Liver (tissue), 9 donors: ENCODE results near the gene TLR10. TPM values are rescaled to one million over a fixed set of nuclear protein-coding genes. Genes with fewer than 3 reads are reported as not detected.

Source experiments
- DNase-seq: peaks from one replicate; pipeline ENCODE4 v3.0.0-alpha.2; 2017; ENCODE audit warnings: low spot score
- H3K27ac ChIP-seq, 2 donors: one replicate each; pipeline ENCODE4 v1.7.0; 2013; ENCODE audit warnings: inconsistent platforms in 2 of 2, low read length in 2 of 2, control low read depth in 1 of 2, low read depth in 1 of 2, mild to moderate bottlenecking in 1 of 2
- H3K27me3 ChIP-seq, 4 donors: one replicate each; pipeline versions ENCODE4 v1.6.1 to v1.7.0; 2013; ENCODE audit warnings: low read length in 3 of 4, inconsistent platforms in 1 of 4, mild to moderate bottlenecking in 1 of 4, moderate library complexity in 1 of 4; ENCODE audit not compliant: control insufficient read depth in 4 of 4, insufficient read depth in 4 of 4
- H3K36me3 ChIP-seq, 4 donors: one replicate each; pipeline versions ENCODE4 v1.6.1 to v1.7.0; 2013; ENCODE audit warnings: low read length in 3 of 4, mild to moderate bottlenecking in 3 of 4, low read depth in 1 of 4, moderate library complexity in 1 of 4; ENCODE audit not compliant: control insufficient read depth in 4 of 4, insufficient read depth in 3 of 4
- H3K4me1 ChIP-seq, 4 donors: one replicate each; pipeline versions ENCODE4 v1.6.1 to v1.7.0; 2013; ENCODE audit warnings: low read length in 3 of 4, mild to moderate bottlenecking in 3 of 4, moderate library complexity in 1 of 4; ENCODE audit not compliant: control insufficient read depth in 4 of 4, insufficient read depth in 4 of 4
- H3K4me3 ChIP-seq, 3 donors: one replicate each; pipeline versions ENCODE4 v1.6.1 to v1.7.0; 2013; ENCODE audit warnings: low read length in 3 of 3, control low read depth in 1 of 3, low read depth in 1 of 3, mild to moderate bottlenecking in 1 of 3
- H3K9ac ChIP-seq, 2 donors: one replicate each; pipeline ENCODE4 v1.7.0; 2013; ENCODE audit warnings: low read length in 2 of 2, mild to moderate bottlenecking in 2 of 2, moderate library complexity in 2 of 2, control low read depth in 1 of 2, low read depth in 1 of 2
- H3K9me3 ChIP-seq, 4 donors: one replicate each; pipeline versions ENCODE4 v1.6.1 to v1.7.0; 2013; ENCODE audit warnings: low read length in 3 of 4; ENCODE audit not compliant: control insufficient read depth in 4 of 4
- EGR1 ChIP-seq, 2 donors: IDR thresholded peaks; 2 replicates each; pipeline ENCODE4 v1.6.1; 2016 to 2018; ENCODE audit warnings: antibody characterized with exemption in 2 of 2, low read depth in 2 of 2
- FOXA1 ChIP-seq: IDR thresholded peaks from 2 replicates; pipeline ENCODE4 v1.6.1; 2016; ENCODE audit warnings: antibody characterized with exemption
- FOXA2 ChIP-seq: IDR thresholded peaks from 2 replicates; pipeline ENCODE4 v1.6.1; 2016; ENCODE audit warnings: antibody characterized with exemption
- GABPA ChIP-seq, 2 donors: IDR thresholded peaks in 1 of 2; conservative IDR thresholded peaks in 1 of 2; 2 replicates each; pipeline ENCODE4 v1.6.1; 2016; ENCODE audit warnings: antibody characterized with exemption in 2 of 2, mild to moderate bottlenecking in 1 of 2, moderate library complexity in 1 of 2
- HNF4A ChIP-seq, 2 donors: conservative IDR thresholded peaks; 2 replicates each; pipeline ENCODE4 v1.6.1; 2016; ENCODE audit warnings: antibody characterized with exemption in 2 of 2, mild to moderate bottlenecking in 2 of 2
- HNF4G ChIP-seq: IDR thresholded peaks from 2 replicates; pipeline ENCODE4 v1.6.1; 2016; ENCODE audit warnings: antibody characterized with exemption
- JUND ChIP-seq, 2 donors: IDR thresholded peaks; 2 replicates each; pipeline ENCODE4 v1.6.1; 2016; ENCODE audit warnings: antibody characterized with exemption in 2 of 2
- NR2F2 ChIP-seq: IDR thresholded peaks from 2 replicates; pipeline ENCODE4 v1.6.1; 2016; ENCODE audit warnings: antibody characterized with exemption
- RAD21 ChIP-seq, 2 donors: IDR thresholded peaks; 2 replicates each; pipeline ENCODE4 v1.6.1; 2016; ENCODE audit warnings: antibody characterized with exemption in 2 of 2, mild to moderate bottlenecking in 2 of 2
- RXRA ChIP-seq, 2 donors: IDR thresholded peaks; 2 replicates each; pipeline ENCODE4 v1.6.1; 2017 to 2018; ENCODE audit warnings: antibody characterized with exemption in 2 of 2, mild to moderate bottlenecking in 1 of 2
- SP1 ChIP-seq: IDR thresholded peaks from 2 replicates; pipeline ENCODE4 v1.6.1; 2018; ENCODE audit warnings: antibody characterized with exemption, mild to moderate bottlenecking
- TAF1 ChIP-seq: conservative IDR thresholded peaks from 2 replicates; pipeline ENCODE4 v1.6.1; 2016; ENCODE audit warnings: antibody characterized with exemption, mild to moderate bottlenecking
- YY1 ChIP-seq: IDR thresholded peaks from 2 replicates; pipeline ENCODE4 v1.6.1; 2016; ENCODE audit warnings: antibody characterized with exemption, mild to moderate bottlenecking
- WGBS: extraction: QIAGEN DNeasy Blood & Tissue Kit; methylation state at CpG from one replicate; pipeline ENCODE4 v1.1.7; 2013; 5-methylcytosine and 5-hydroxymethylcytosine counted together
- polyA plus RNA-seq, 2 donors: library from polyadenylated mRNA; stranded (reverse) in 1 of 2; unstranded in 1 of 2; fragments of 200-250 nt in 1 of 2; fragments of >200 nt in 1 of 2; fragmentation: Nextera tagmentation in 1 of 2; extraction: Ambion mirVana in 1 of 2; gene quantifications; one replicate each; pipeline versions ENCODE4 v1.2.1 to v1.2.3, GENCODE V29; 2013 to 2015
- total RNA-seq, 2 donors: library from RNA; depleted of rRNA; stranded (reverse); fragments of >200 nt; gene quantifications; one replicate each; pipeline ENCODE4 v1.2.3, GENCODE V29; 2014
- TF ChIP-seq, protein P1 (sequence below): IDR thresholded peaks from 2 replicates; pipeline ENCODE4 v1.6.1; 2016; ENCODE audit warnings: antibody characterized with exemption
- TF ChIP-seq, protein P2 (sequence below): fragments of 150-350 bp; IDR thresholded peaks from 2 replicates; pipeline ENCODE4 v1.5.1; 2017; ENCODE audit warnings: improper control_type of control experiment, low read depth, low read length; ENCODE audit not compliant: missing input control
- TF ChIP-seq, protein P3 (sequence below): IDR thresholded peaks from 2 replicates; pipeline ENCODE4 v1.6.1; 2016; ENCODE audit warnings: antibody characterized with exemption
- TF ChIP-seq, protein P4 (sequence below): IDR thresholded peaks from 2 replicates; pipeline ENCODE4 v1.6.1; 2016; ENCODE audit warnings: antibody characterized with exemption, mild to moderate bottlenecking
- TF ChIP-seq, protein P5 (sequence below): IDR thresholded peaks from 2 replicates; pipeline ENCODE4 v1.6.1; 2016; ENCODE audit warnings: antibody characterized with exemption
- donor health status: healthy.
- donor health status: healthy.
- donor health status: healthy.
- donor health status: healthy.
- donor health status: healthy.

The TLR10 gene
- total and polyA plus RNA-seq, 4 donors: 0.02 to 1.9 (median 0.11) TPM

DNA sequence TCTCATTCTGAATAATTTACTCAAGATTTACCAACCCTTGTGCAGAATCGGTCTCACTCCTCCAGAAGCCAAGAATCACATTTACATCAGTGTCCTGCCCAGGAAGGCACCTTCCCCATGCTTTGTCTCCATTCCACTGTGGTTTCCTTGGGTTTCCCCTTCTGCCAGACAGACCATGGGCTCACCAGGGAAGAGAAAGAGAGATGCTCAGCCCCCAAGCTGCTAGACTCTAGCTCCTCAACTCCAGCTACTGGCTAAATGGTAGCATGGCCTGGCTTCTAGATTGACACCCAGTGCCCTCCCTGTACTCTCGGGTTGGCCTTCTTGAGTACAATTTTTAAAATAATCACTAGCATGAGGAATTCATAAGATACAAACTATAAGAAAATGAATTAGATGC lies 12.9 kb downstream of the TLR10 start:
- TF ChIP-seq, protein P1, sequence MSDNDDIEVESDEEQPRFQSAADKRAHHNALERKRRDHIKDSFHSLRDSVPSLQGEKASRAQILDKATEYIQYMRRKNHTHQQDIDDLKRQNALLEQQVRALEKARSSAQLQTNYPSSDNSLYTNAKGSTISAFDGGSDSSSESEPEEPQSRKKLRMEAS: no peak
- TF ChIP-seq FOXA1 (no peak), GABPA (IDR thresholded peaks at IDR 0.05 in 1 of 2, conservative IDR thresholded peaks at IDR 0.05 in 1 of 2) (no peak), HNF4A (conservative IDR thresholded peaks at IDR 0.05) (no peak), HNF4G (no peak), EGR1 (IDR thresholded peaks at IDR 0.05; ENCODE audit: low read depth in 2 of 2) (no peak), SP1 (no peak), RXRA (IDR thresholded peaks at IDR 0.05) (no peak), NR2F2 (no peak), YY1 (no peak), RAD21 (IDR thresholded peaks at IDR 0.05) (no peak), FOXA2 (no peak)
- TF ChIP-seq, protein P2, sequence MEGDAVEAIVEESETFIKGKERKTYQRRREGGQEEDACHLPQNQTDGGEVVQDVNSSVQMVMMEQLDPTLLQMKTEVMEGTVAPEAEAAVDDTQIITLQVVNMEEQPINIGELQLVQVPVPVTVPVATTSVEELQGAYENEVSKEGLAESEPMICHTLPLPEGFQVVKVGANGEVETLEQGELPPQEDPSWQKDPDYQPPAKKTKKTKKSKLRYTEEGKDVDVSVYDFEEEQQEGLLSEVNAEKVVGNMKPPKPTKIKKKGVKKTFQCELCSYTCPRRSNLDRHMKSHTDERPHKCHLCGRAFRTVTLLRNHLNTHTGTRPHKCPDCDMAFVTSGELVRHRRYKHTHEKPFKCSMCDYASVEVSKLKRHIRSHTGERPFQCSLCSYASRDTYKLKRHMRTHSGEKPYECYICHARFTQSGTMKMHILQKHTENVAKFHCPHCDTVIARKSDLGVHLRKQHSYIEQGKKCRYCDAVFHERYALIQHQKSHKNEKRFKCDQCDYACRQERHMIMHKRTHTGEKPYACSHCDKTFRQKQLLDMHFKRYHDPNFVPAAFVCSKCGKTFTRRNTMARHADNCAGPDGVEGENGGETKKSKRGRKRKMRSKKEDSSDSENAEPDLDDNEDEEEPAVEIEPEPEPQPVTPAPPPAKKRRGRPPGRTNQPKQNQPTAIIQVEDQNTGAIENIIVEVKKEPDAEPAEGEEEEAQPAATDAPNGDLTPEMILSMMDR: no peak
- TF ChIP-seq, protein P3, sequence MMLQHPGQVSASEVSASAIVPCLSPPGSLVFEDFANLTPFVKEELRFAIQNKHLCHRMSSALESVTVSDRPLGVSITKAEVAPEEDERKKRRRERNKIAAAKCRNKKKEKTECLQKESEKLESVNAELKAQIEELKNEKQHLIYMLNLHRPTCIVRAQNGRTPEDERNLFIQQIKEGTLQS: no peak
- TF ChIP-seq, protein P4, sequence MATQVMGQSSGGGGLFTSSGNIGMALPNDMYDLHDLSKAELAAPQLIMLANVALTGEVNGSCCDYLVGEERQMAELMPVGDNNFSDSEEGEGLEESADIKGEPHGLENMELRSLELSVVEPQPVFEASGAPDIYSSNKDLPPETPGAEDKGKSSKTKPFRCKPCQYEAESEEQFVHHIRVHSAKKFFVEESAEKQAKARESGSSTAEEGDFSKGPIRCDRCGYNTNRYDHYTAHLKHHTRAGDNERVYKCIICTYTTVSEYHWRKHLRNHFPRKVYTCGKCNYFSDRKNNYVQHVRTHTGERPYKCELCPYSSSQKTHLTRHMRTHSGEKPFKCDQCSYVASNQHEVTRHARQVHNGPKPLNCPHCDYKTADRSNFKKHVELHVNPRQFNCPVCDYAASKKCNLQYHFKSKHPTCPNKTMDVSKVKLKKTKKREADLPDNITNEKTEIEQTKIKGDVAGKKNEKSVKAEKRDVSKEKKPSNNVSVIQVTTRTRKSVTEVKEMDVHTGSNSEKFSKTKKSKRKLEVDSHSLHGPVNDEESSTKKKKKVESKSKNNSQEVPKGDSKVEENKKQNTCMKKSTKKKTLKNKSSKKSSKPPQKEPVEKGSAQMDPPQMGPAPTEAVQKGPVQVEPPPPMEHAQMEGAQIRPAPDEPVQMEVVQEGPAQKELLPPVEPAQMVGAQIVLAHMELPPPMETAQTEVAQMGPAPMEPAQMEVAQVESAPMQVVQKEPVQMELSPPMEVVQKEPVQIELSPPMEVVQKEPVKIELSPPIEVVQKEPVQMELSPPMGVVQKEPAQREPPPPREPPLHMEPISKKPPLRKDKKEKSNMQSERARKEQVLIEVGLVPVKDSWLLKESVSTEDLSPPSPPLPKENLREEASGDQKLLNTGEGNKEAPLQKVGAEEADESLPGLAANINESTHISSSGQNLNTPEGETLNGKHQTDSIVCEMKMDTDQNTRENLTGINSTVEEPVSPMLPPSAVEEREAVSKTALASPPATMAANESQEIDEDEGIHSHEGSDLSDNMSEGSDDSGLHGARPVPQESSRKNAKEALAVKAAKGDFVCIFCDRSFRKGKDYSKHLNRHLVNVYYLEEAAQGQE: no peak
- TF ChIP-seq, protein P5, sequence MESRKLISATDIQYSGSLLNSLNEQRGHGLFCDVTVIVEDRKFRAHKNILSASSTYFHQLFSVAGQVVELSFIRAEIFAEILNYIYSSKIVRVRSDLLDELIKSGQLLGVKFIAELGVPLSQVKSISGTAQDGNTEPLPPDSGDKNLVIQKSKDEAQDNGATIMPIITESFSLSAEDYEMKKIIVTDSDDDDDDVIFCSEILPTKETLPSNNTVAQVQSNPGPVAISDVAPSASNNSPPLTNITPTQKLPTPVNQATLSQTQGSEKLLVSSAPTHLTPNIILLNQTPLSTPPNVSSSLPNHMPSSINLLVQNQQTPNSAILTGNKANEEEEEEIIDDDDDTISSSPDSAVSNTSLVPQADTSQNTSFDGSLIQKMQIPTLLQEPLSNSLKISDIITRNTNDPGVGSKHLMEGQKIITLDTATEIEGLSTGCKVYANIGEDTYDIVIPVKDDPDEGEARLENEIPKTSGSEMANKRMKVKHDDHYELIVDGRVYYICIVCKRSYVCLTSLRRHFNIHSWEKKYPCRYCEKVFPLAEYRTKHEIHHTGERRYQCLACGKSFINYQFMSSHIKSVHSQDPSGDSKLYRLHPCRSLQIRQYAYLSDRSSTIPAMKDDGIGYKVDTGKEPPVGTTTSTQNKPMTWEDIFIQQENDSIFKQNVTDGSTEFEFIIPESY: no peak
- H3K9ac ChIP-seq: no peak overlapping the region
- H3K27me3 ChIP-seq: no peaks in the 10 kb centered on the region
- WGBS: 93% methylated on average over 2 of the region's 2 CpGs
- H3K27ac ChIP-seq: no peak overlapping the region
- H3K4me1 ChIP-seq: no peaks in the 10 kb centered on the region
- no peak overlapping the region for H3K4me3 ChIP-seq
- H3K36me3 ChIP-seq: no peaks in the 10 kb centered on the region
- DNase-seq: no peak
- H3K9me3 ChIP-seq: no peaks in the 10 kb centered on the region

DNA sequence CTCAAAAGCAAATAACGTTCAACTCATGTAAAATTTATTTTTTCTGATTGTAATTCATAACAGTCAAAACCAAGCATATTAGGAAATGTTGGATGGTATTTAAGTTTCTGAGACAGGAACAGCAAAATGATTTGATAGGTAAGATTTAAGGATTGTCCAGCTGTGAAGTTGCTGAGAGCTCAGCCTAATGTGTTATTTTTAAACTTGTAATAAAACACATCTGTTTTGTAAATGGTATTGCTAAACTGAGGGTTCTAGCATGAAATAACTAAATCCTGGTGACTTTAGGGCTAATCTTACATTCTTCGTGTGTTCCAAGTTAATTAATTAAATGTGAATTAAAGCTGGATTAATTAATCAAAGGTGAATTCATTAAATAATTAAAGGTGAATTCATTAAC lies 13.3 kb downstream of the TLR10 start:
- TF ChIP-seq HNF4A (conservative IDR thresholded peaks at IDR 0.05) (no peak), HNF4G (no peak), EGR1 (IDR thresholded peaks at IDR 0.05; ENCODE audit: low read depth in 2 of 2) (no peak), JUND (IDR thresholded peaks at IDR 0.05) (no peak), YY1 (no peak), NR2F2 (no peak), SP1 (no peak), TAF1 (no peak), GABPA (IDR thresholded peaks at IDR 0.05 in 1 of 2, conservative IDR thresholded peaks at IDR 0.05 in 1 of 2) (no peak), RXRA (IDR thresholded peaks at IDR 0.05) (no peak)
- TF ChIP-seq, protein P4: no peak
- TF ChIP-seq, protein P2: no peak
- TF ChIP-seq, protein P3: no peak
- H3K27ac ChIP-seq: no peak overlapping the region
- H3K9ac ChIP-seq: no peak overlapping the region
- no peaks in the 10 kb centered on the region for H3K9me3 ChIP-seq
- no peaks in the 10 kb centered on the region for H3K4me1 ChIP-seq
- H3K27me3 ChIP-seq: no peaks in the 10 kb centered on the region
- no peak for DNase-seq
- 65% methylated on average over 2 of the region's 2 CpGs for WGBS
- no peak overlapping the region for H3K4me3 ChIP-seq
- no peaks in the 10 kb centered on the region for H3K36me3 ChIP-seq
